ENCODE data around the gene ST8SIA2.

ST8SIA2 gene

GRCh38 chr15:92417716-92418115 lies 24.0 kb downstream of the ST8SIA2 start:
- ChIA-PET CTCF (interaction anchor here (0.6 kb wide), 1 partner anchor 102 kb away, joined by 3 read pairs; no protein-coding TSS in a partner anchor), POLR2A (no interaction called here)
- DNase-seq (ENCODE audit: low read depth, low spot score): no peak
- H3K4me3 ChIP-seq (ENCODE audit: low read depth, low read length): no peak overlapping the region
- TF ChIP-seq CTCF (IDR thresholded peaks at IDR 0.05; ENCODE audit: insufficient read depth, low read length, missing control alignments): no peak

- ChIA-PET POLR2A (no interaction called here), CTCF (no interaction called here)
- no peak for DNase-seq (ENCODE audit: low read depth, low spot score)
- no peak overlapping the region for H3K4me3 ChIP-seq (ENCODE audit: low read depth, low read length)
- TF ChIP-seq CTCF (IDR thresholded peaks at IDR 0.05; ENCODE audit: insufficient read depth, low read length, missing control alignments): no peak
Observed at GRCh38 chr15:92418864-92419263, 25.2 kb downstream of the ST8SIA2 start.

- CTCF ChIA-PET: interaction anchor here (0.9 kb wide), 1 partner anchor 30 kb away, joined by 3 read pairs; no protein-coding TSS in a partner anchor
- TF ChIP-seq CTCF (IDR thresholded peaks at IDR 0.05; ENCODE audit: insufficient read depth, low read length, missing control alignments): no peak
- no peak overlapping the region for H3K4me3 ChIP-seq (ENCODE audit: low read depth, low read length)
- DNase-seq (ENCODE audit: low read depth, low spot score): peak; percentile 10
- POLR2A ChIA-PET: interaction anchor here (0.9 kb wide), 1 partner anchor 8 kb away, joined by 3 read pairs; no protein-coding TSS in a partner anchor
Observed at GRCh38 chr15:92421976-92422375, 28.3 kb downstream of the ST8SIA2 start.

DNA sequence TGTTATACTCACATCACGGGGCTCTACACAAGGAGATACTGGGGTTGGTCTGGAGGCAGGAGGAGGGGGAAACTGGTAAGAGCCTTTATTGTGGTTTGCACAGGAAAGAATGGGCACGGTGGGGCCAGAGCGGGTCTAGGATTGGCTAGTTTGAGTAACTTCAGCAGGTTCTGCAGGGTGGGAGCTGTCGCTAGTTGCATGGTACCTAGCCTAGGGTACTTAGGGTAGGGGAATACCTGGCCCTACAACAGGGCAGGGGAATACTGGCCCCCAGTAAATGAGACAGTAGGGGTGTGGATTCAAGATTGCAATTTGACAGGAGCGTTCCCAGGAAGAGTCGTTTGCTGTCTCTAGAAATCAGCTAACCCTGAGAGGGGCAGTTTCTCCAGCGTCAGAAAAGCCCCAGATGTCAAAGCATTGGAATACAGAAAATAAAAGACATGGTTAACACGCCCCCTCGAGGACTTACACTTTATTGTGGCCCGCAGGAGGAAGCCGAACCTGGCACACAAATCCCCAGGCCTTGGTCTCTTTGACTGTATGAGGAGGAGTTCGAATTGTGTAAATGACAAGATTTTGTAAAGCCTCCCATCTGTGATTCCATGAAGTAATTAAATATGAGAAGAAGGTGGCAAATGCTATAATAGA lies 32.0 kb downstream of the ST8SIA2 start:
- no peak for DNase-seq (ENCODE audit: low read depth, low spot score)
- POLR2A ChIA-PET: no interaction called here
- H3K4me3 ChIP-seq (ENCODE audit: low read depth, low read length): no peak overlapping the region
- TF ChIP-seq CTCF (IDR thresholded peaks at IDR 0.05; ENCODE audit: insufficient read depth, low read length, missing control alignments): no peak
- CTCF ChIA-PET: no interaction called here

DNA sequence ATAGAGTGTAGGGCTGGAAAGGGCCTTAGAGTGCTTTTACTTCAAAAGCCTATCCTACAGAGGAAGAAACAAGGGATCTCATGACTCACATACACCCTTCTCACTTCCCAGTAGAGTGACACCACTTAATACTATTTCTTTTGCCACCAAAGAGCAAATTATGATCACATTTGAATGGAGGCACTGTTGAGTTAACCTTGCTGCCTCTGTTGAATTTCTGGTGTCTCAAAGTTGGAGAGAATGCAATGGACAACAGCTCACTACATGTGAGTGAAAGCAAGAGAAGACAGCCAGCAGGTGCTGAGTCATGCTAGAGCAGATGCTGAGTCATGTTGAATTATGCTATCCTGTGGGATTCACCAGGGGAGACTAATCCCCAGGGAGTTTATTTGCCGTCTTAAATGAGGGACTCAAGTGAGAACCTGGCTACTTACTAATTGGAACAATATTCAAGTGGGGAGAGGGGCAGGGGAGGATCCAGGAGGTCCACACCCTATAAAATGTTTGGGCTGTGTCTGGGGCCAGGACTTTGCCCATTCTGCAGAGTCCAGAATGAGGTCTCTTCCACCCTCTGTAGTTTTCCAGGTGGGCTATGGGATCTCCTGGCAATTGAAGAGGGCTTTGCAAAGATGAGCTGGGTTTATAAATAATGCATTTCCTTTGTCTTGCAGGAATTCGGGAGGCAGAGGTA lies 35.8 kb downstream of the ST8SIA2 start:
- no peak for TF ChIP-seq CTCF (IDR thresholded peaks at IDR 0.05; ENCODE audit: insufficient read depth, low read length, missing control alignments)
- ChIA-PET POLR2A (interaction anchor here (0.6 kb wide), 1 partner anchor 8 kb away, joined by 3 read pairs; no protein-coding TSS in a partner anchor), CTCF (interaction anchor here (0.7 to 0.9 kb wide), 2 partner anchors 22 to 368 kb away, joined by 3 read pairs; no protein-coding TSS in a partner anchor)
- H3K4me3 ChIP-seq (ENCODE audit: low read depth, low read length): no peak overlapping the region
- peak; percentile 42 for DNase-seq (ENCODE audit: low read depth, low spot score)

GRCh38 chr15:92430069-92430440 lies 36.4 kb downstream of the ST8SIA2 start:
- ChIA-PET POLR2A (interaction anchor here (0.6 kb wide), 1 partner anchor 8 kb away, joined by 3 read pairs; no protein-coding TSS in a partner anchor), CTCF (interaction anchor here (0.9 to 1.2 kb wide), 2 partner anchors 21 to 37 kb away, joined by 3 read pairs; partner anchors contain the start of gene ST8SIA2)
- TF ChIP-seq CTCF (IDR thresholded peaks at IDR 0.05; ENCODE audit: insufficient read depth, low read length, missing control alignments): no peak
- no peak overlapping the region for H3K4me3 ChIP-seq (ENCODE audit: low read depth, low read length)
- DNase-seq (ENCODE audit: low read depth, low spot score): no peak

Data from AG04449 (cell line).